HL-60 (cell line): Measurements from ENCODE around the gene MTHFSD.

ENCODE experiments used
- DNase-seq, 2 experiments: peaks; one replicate each; pipeline ENCODE4 v3.0.0-alpha.2; 2010 to 2020; ENCODE audit warnings: low read depth in 1 of 2, low spot score in 1 of 2
- H3K27ac ChIP-seq: fragments of 250-450 bp; sonication (Bioruptor Pico); replicated peaks from 2 replicates; pipeline ENCODE4 v1.5.1; 2020; ENCODE audit warnings: mild to moderate bottlenecking, moderate library complexity
- H3K27me3 ChIP-seq: fragments of 250-450 bp; sonication (Bioruptor Pico); 2 replicates; pipeline ENCODE4 v1.5.1; 2021; ENCODE audit warnings: mild to moderate bottlenecking, moderate library complexity; ENCODE audit not compliant: insufficient read depth, poor library complexity, severe bottlenecking
- H3K4me3 ChIP-seq: replicated peaks from 2 replicates; pipeline ENCODE4 v1.5.1; 2011; ENCODE audit warnings: mild to moderate bottlenecking, control low read depth, low read length; ENCODE audit not compliant: insufficient read depth
- CTCF ChIP-seq: IDR thresholded peaks from one replicate; pipeline ENCODE4 v1.5.1; 2011; ENCODE audit warnings: low read length, control low read depth, inconsistent platforms; ENCODE audit not compliant: insufficient read depth
- GABPA ChIP-seq: IDR thresholded peaks from 2 replicates; pipeline ENCODE4 v1.6.1; 2012; ENCODE audit warnings: low read depth
- POLR2AphosphoS5 ChIP-seq: IDR thresholded peaks from 2 replicates; pipeline ENCODE4 v1.6.1; 2012; ENCODE audit warnings: low read depth
- SPI1 ChIP-seq: IDR thresholded peaks from 2 replicates; pipeline ENCODE4 v1.6.1; 2012; ENCODE audit warnings: low read depth, mild to moderate bottlenecking, borderline replicate concordance
- TF ChIP-seq, protein P1 (sequence below): IDR thresholded peaks from 2 replicates; pipeline ENCODE4 v1.6.1; 2012; ENCODE audit warnings: low read depth; ENCODE audit not compliant: insufficient replicate concordance

The MTHFSD gene

GRCh38 chr16:86556576-86556975 is 1.5 kb upstream of the MTHFSD start:
- H3K27ac ChIP-seq, result no peak overlapping the region
- no peaks in the 10 kb centered on the region for H3K27me3 ChIP-seq
- H3K4me3 ChIP-seq, result no peak overlapping the region
- TF ChIP-seq POLR2AphosphoS5 (no peak), SPI1 (no peak), GABPA (no peak), CTCF (no peak)
- TF ChIP-seq, protein P1, sequence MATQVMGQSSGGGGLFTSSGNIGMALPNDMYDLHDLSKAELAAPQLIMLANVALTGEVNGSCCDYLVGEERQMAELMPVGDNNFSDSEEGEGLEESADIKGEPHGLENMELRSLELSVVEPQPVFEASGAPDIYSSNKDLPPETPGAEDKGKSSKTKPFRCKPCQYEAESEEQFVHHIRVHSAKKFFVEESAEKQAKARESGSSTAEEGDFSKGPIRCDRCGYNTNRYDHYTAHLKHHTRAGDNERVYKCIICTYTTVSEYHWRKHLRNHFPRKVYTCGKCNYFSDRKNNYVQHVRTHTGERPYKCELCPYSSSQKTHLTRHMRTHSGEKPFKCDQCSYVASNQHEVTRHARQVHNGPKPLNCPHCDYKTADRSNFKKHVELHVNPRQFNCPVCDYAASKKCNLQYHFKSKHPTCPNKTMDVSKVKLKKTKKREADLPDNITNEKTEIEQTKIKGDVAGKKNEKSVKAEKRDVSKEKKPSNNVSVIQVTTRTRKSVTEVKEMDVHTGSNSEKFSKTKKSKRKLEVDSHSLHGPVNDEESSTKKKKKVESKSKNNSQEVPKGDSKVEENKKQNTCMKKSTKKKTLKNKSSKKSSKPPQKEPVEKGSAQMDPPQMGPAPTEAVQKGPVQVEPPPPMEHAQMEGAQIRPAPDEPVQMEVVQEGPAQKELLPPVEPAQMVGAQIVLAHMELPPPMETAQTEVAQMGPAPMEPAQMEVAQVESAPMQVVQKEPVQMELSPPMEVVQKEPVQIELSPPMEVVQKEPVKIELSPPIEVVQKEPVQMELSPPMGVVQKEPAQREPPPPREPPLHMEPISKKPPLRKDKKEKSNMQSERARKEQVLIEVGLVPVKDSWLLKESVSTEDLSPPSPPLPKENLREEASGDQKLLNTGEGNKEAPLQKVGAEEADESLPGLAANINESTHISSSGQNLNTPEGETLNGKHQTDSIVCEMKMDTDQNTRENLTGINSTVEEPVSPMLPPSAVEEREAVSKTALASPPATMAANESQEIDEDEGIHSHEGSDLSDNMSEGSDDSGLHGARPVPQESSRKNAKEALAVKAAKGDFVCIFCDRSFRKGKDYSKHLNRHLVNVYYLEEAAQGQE, result no peak
- DNase-seq, result no peak

- H3K4me3 ChIP-seq, result peak overlapping the region; percentile 75
- TF ChIP-seq, protein P1, result no peak
- no peak for TF ChIP-seq GABPA
- TF ChIP-seq SPI1, result no peak
- TF ChIP-seq CTCF, result no peak
- TF ChIP-seq POLR2AphosphoS5, result no peak
- DNase-seq, result no peak
- H3K27me3 ChIP-seq, result no peaks in the 10 kb centered on the region
- no peak overlapping the region for H3K27ac ChIP-seq
Measured at GRCh38 chr16:86555704-86556075, 655 bp upstream of the MTHFSD start.

GRCh38 chr16:86554599-86554916 is 477 bp downstream of the MTHFSD start:
- H3K27ac ChIP-seq, result peak overlapping the region; percentile 80
- TF ChIP-seq SPI1 (no peak), CTCF (no peak), GABPA (no peak), POLR2AphosphoS5 (no peak)
- TF ChIP-seq, protein P1, result no peak
- peak overlapping the region; percentile 75 for H3K4me3 ChIP-seq
- no peaks in the 10 kb centered on the region for H3K27me3 ChIP-seq
- DNase-seq, result no peak
